ENCODE data around the gene CPED1. TPM values are rescaled to one million over a fixed set of nuclear protein-coding genes. Genes with fewer than 3 reads are reported as not detected.
"Not testable (repeated sequence)": the region's sequence is repeated elsewhere in the genome, so short reads cannot be mapped to it uniquely, and the experiment has no call there.

CPED1 gene
- total and polyA plus RNA-seq, 4 donors, result 4.7 to 34.1 (median 16.7) TPM

DNA sequence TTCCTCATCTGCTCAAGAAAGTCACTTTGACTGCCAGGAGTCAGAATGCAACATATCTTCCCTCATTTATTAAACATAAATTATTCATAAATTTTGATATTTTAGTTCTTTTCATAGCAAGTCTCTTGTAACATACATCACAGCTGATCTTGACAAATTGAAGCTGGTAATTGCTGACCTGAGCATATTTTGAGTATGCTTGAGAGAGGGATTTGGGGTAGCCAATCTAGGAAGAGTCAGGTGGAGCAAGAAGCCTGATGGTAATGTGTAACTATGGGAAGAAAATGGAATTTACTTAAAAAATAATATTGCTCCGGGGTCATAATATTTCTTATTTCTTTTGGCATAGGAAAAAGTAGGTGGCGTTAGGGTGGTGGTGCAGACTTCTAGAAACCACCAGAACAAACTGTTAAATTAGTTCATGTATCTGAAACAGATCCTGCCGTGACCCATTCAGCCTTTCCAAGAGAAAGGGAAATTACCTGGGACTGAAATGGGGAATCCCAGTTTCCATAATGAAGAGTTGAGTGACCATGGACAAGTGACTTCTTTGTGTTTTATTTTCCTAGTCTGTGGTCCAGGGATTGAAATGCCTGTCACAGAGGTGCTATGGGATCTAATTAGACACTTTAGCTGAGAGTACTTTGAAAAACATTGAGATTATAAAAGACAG lies 12.9 kb downstream of the CPED1 start:
- H3K27me3 ChIP-seq (ENCODE audit: control insufficient read depth, insufficient read depth, low read length), result no peaks in the 10 kb centered on the region
- no peak overlapping the region for H3K27ac ChIP-seq (ENCODE audit: low read depth, low read length)
- H3K9me3 ChIP-seq (ENCODE audit: control insufficient read depth, insufficient read depth, low read length), result no peaks in the 10 kb centered on the region
- DNase-seq (ENCODE audit: low read depth in 4 of 6, low spot score in 6 of 6), result no peak
- H3K4me1 ChIP-seq (ENCODE audit: control insufficient read depth, insufficient read depth, low read length), result no peaks in the 10 kb centered on the region
- WGBS (ENCODE audit: insufficient coverage), result 100% methylated on average over 1 of the region's 3 CpGs
- H3K36me3 ChIP-seq (ENCODE audit: control insufficient read depth, insufficient read depth, low read length), result no peaks in the 10 kb centered on the region
- H3K4me3 ChIP-seq (ENCODE audit: low read depth, low read length), result no peak overlapping the region

DNA sequence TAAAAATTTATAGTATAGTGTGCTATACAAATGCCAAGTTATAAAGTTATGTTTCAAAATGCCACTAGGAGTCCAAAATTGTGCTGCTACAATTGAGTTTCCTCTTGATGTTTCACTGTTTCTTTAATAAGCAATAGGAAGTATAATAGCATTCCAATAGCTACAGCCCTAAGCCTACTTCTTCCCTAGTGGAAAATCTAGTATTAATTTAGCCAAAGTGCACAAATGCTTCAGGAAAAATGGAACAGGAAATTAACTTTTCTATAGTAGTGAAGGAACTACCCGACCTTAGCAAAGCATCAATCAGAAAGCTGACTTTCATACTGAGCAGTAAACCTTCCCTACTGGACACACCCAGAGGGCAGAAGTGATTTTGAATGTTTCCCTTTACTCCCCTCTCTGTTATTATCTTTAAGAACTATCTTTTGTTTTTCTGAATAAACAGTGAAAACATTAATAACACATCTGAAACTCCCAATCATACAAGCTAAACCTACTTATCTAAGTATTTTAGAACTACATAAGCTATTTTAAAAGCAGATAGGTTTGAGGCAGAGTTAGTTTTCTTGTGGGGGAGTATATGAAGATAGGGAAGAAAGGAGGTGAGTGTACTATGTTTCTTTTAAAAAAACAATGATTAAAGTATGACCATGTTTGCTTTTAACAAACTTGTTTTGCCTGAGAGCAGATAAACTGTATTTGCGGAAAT lies 13.7 kb downstream of the CPED1 start:
- peak overlapping the region; percentile 49 for H3K27ac ChIP-seq (ENCODE audit: low read depth, low read length)
- DNase-seq (ENCODE audit: low read depth in 4 of 6, low spot score in 6 of 6), result peak in 1 of 6 donors; percentile 64
- WGBS (ENCODE audit: insufficient coverage), result no CpG with 5 or more reads among the region's 2 CpGs
- H3K36me3 ChIP-seq (ENCODE audit: control insufficient read depth, insufficient read depth, low read length), result no peaks in the 10 kb centered on the region
- H3K27me3 ChIP-seq (ENCODE audit: control insufficient read depth, insufficient read depth, low read length), result no peaks in the 10 kb centered on the region
- H3K4me1 ChIP-seq (ENCODE audit: control insufficient read depth, insufficient read depth, low read length), result no peaks in the 10 kb centered on the region
- H3K4me3 ChIP-seq (ENCODE audit: low read depth, low read length), result no peak overlapping the region
- H3K9me3 ChIP-seq (ENCODE audit: control insufficient read depth, insufficient read depth, low read length), result no peaks in the 10 kb centered on the region

DNA sequence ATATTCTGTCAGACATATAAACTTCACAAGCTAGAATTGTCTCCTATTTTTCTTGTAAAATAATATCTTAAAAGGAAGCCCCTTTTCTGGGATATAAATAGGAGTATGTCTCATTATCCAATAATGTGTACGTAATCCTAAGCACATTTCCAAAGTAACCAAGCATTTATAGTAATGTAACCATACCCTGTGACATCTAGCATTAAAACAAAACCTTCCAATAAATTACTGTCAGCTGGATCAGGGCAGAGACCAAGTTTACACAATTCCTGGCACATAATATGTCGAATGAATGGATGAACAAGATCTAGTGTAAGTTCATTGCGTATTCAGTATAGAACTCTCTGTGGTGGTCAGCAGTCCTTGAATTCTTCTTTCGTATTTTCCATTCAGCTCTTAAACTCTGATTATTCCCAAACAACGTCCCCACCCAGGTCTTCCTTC lies 14.3 kb downstream of the CPED1 start:
- Histone ChIP-seq H3K9me3 (ENCODE audit: control insufficient read depth, insufficient read depth, low read length) (no peaks in the 10 kb centered on the region), H3K27ac (ENCODE audit: low read depth, low read length) (peak overlapping the region; percentile 49), H3K27me3 (ENCODE audit: control insufficient read depth, insufficient read depth, low read length) (no peaks in the 10 kb centered on the region), H3K4me1 (ENCODE audit: control insufficient read depth, insufficient read depth, low read length) (no peaks in the 10 kb centered on the region), H3K4me3 (ENCODE audit: low read depth, low read length) (no peak overlapping the region), H3K36me3 (ENCODE audit: control insufficient read depth, insufficient read depth, low read length) (no peaks in the 10 kb centered on the region)
- DNase-seq (ENCODE audit: low read depth in 4 of 6, low spot score in 6 of 6), result no peak
- WGBS (ENCODE audit: insufficient coverage), result 47% methylated on average over 2 of the region's 5 CpGs

DNA sequence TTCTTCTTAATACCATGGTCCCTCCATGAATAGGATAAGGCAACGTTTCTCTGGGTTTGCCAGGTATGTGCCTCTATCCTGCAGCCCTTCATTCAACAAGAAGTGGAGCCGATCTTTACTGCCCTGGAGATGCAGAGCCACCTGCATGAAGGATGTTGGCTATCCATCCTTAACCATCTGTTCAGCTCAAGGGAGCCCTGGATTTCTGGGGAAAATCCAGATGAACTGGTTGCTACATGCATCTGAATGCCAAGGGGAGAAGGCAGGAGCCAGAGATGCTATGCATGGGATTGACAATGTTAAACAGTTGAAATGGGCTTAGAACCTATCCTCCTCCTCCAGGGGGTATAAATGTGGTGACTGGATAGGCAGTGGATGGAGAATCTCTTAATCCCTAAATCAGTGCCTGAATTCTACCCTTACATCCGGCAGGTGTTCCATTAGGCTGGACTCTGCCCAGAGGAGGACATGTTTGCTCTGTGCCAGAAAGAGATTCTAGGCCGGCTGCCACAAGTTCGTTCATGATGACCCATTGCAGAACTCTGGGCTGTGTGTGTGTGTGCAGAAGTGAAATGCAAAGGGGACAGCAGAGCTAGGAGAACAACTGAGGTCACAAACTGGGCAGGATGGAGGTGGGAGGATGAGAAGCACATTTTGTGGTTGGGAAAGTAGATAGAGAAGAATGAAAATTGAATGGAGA lies 15.6 kb downstream of the CPED1 start:
- H3K4me1 ChIP-seq (ENCODE audit: control insufficient read depth, insufficient read depth, low read length), result no peaks in the 10 kb centered on the region
- H3K4me3 ChIP-seq (ENCODE audit: low read depth, low read length), result no peak overlapping the region
- H3K27ac ChIP-seq (ENCODE audit: low read depth, low read length), result no peak overlapping the region
- H3K36me3 ChIP-seq (ENCODE audit: control insufficient read depth, insufficient read depth, low read length), result no peaks in the 10 kb centered on the region
- 70% methylated on average over 5 of the region's 5 CpGs for WGBS (ENCODE audit: insufficient coverage)
- H3K27me3 ChIP-seq (ENCODE audit: control insufficient read depth, insufficient read depth, low read length), result no peaks in the 10 kb centered on the region
- no peaks in the 10 kb centered on the region for H3K9me3 ChIP-seq (ENCODE audit: control insufficient read depth, insufficient read depth, low read length)
- DNase-seq (ENCODE audit: low read depth in 4 of 6, low spot score in 6 of 6), result no peak

DNA sequence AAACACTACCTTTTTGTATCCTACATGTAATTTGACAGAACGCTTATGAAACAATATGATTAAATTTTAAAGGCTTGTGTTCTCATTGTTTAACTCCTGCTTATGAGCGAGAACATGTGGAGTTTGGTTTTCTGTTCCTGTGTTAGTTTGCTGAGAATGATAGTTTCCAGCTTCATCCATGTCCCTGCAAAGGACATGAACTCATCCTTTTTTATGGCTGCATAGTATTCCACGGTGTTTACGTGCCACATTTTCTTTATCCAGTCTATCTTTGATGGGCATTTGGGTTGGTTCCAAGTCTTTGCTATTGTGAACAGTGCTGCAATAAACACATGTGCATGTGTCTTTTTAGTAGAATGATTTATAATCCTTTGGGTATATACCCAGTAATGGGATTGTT lies 16.5 kb downstream of the CPED1 start:
- WGBS (ENCODE audit: insufficient coverage), result no CpG with 5 or more reads among the region's 4 CpGs
- not testable (repeated sequence) for H3K4me1 ChIP-seq (ENCODE audit: control insufficient read depth, insufficient read depth, low read length); H3K4me3 ChIP-seq (ENCODE audit: low read depth, low read length); DNase-seq (ENCODE audit: low read depth in 4 of 6, low spot score in 6 of 6); H3K9me3 ChIP-seq (ENCODE audit: control insufficient read depth, insufficient read depth, low read length); H3K27me3 ChIP-seq (ENCODE audit: control insufficient read depth, insufficient read depth, low read length); H3K27ac ChIP-seq (ENCODE audit: low read depth, low read length); H3K36me3 ChIP-seq (ENCODE audit: control insufficient read depth, insufficient read depth, low read length)

DNA sequence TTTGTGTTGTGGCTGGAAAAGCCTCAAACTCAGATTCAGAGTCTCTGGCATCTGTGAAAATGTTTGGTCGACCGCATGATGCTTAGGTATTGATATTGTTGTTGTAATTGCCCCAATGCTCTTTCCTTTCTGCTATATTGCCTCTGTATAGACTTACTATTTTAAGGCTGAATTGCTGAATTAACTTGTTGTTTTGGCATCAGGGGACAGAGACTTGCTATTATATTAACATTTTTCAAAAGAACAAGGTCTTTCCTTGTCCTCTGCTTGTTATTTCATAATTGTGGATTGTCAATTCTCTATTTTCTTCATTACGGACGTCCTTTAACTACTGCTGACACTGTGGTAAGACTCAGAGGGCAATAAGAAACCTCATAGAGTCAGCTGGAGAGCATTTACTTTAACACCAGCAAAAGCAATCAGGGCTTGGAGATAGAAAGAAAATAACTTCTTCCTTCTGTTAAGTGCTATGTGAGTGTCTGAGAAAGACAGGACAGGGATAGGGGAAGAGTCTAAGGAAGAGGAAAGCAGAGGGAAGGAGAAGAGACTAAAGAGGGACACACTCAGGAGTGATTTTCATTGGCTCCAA lies 17.6 kb downstream of the CPED1 start:
- Histone ChIP-seq H3K4me3 (ENCODE audit: low read depth, low read length) (no peak overlapping the region), H3K27ac (ENCODE audit: low read depth, low read length) (peak overlapping the region; percentile 67), H3K27me3 (ENCODE audit: control insufficient read depth, insufficient read depth, low read length) (no peaks in the 10 kb centered on the region), H3K4me1 (ENCODE audit: control insufficient read depth, insufficient read depth, low read length) (no peaks in the 10 kb centered on the region), H3K36me3 (ENCODE audit: control insufficient read depth, insufficient read depth, low read length) (no peaks in the 10 kb centered on the region), H3K9me3 (ENCODE audit: control insufficient read depth, insufficient read depth, low read length) (no peaks in the 10 kb centered on the region)
- WGBS (ENCODE audit: insufficient coverage), result no CpG with 5 or more reads among the region's 4 CpGs
- DNase-seq (ENCODE audit: low read depth in 4 of 6, low spot score in 6 of 6), result peak in 2 of 6 donors; percentile 28 to 31

DNA sequence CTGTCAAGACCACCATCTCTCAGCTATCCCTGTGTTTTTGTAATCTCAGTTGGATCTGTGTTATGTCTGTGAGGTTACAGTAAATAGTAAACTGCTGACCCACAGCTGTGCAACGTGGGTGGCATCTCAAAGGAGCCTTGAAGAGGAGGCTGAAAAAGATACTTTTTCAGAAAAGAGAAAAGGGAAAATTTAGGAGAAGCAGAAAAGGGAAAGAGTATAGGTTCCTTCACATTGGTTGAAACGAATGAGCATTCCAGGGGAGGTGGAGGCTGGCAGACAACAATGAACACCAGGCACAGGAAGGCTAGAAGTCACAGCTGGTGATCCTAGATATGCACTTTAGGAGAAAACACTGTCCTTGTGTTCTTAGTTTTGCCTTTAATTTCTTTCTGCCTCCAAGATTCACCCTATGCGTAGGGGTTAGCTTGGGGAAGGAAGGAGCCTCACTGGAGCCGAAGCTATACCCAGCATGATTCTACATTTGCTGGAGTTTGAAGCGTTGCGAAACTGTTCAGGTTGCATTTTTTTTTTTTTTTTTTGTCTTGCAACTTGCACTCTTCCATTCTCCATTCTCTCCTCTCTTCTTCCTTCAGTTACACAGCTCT lies 18.3 kb downstream of the CPED1 start:
- Histone ChIP-seq H3K27me3 (ENCODE audit: control insufficient read depth, insufficient read depth, low read length) (no peaks in the 10 kb centered on the region), H3K27ac (ENCODE audit: low read depth, low read length) (peak overlapping the region; percentile 67), H3K36me3 (ENCODE audit: control insufficient read depth, insufficient read depth, low read length) (no peaks in the 10 kb centered on the region), H3K4me3 (ENCODE audit: low read depth, low read length) (no peak overlapping the region), H3K4me1 (ENCODE audit: control insufficient read depth, insufficient read depth, low read length) (no peaks in the 10 kb centered on the region), H3K9me3 (ENCODE audit: control insufficient read depth, insufficient read depth, low read length) (no peaks in the 10 kb centered on the region)
- WGBS (ENCODE audit: insufficient coverage), result 29% methylated on average over 2 of the region's 6 CpGs
- DNase-seq (ENCODE audit: low read depth in 4 of 6, low spot score in 6 of 6), result no peak

DNA sequence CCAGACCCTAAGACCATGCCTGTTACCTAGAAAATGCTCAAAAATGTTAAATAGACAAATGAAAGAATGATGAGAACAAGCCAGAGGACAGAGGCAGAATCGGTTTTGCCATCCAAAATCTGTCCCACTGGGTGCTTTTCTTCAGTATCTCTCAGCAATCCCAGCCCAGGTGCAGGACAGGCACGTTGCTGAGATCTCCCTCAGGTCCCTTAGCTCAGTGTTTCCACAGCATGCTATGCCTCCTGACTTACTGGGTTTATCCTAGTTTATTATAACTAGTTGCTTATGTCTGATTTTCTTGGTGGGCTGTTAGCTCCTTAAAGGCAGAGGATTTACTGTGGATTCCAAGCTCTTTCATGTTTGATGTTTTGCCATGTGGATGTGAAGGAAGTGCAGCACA lies 20.3 kb downstream of the CPED1 start:
- Histone ChIP-seq H3K4me3 (ENCODE audit: low read depth, low read length) (no peak overlapping the region), H3K27ac (ENCODE audit: low read depth, low read length) (no peak overlapping the region), H3K4me1 (ENCODE audit: control insufficient read depth, insufficient read depth, low read length) (no peaks in the 10 kb centered on the region), H3K36me3 (ENCODE audit: control insufficient read depth, insufficient read depth, low read length) (no peaks in the 10 kb centered on the region), H3K27me3 (ENCODE audit: control insufficient read depth, insufficient read depth, low read length) (no peaks in the 10 kb centered on the region), H3K9me3 (ENCODE audit: control insufficient read depth, insufficient read depth, low read length) (no peaks in the 10 kb centered on the region)
- WGBS (ENCODE audit: insufficient coverage), result 67% methylated on average over 1 of the region's 2 CpGs
- DNase-seq (ENCODE audit: low read depth in 4 of 6, low spot score in 6 of 6), result no peak

DNA sequence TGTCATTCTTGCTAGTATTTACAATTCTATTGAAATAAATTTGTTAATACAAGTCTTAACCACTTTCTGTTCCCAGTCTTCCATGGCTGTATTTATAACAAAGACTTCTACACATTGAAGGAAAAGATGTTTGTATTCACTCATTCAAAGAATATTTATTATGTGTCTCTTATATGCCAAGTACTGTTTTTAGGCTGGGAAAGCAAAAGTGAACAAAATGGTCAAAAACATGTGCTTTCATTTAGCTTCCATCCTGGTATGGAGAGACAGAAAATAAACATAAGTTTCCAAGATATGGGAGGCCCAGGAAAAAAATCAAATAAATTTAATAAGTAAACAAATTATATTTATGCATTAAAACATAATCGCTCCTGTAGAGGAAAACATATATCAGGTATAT lies 22.9 kb downstream of the CPED1 start:
- H3K27me3 ChIP-seq (ENCODE audit: control insufficient read depth, insufficient read depth, low read length), result no peaks in the 10 kb centered on the region
- no peaks in the 10 kb centered on the region for H3K9me3 ChIP-seq (ENCODE audit: control insufficient read depth, insufficient read depth, low read length)
- WGBS (ENCODE audit: insufficient coverage), result no CpG with 5 or more reads among the region's 1 CpG
- no peaks in the 10 kb centered on the region for H3K4me1 ChIP-seq (ENCODE audit: control insufficient read depth, insufficient read depth, low read length)
- no peak overlapping the region for H3K27ac ChIP-seq (ENCODE audit: low read depth, low read length)
- H3K4me3 ChIP-seq (ENCODE audit: low read depth, low read length), result no peak overlapping the region
- no peaks in the 10 kb centered on the region for H3K36me3 ChIP-seq (ENCODE audit: control insufficient read depth, insufficient read depth, low read length)
- no peak for DNase-seq (ENCODE audit: low read depth in 4 of 6, low spot score in 6 of 6)
